Liver (tissue), 3 donors: Measurements from ENCODE around the gene CDR2.

Source experiments
- CTCF ChIP-seq: fragments of 150-350 bp; IDR thresholded peaks from 2 replicates; pipeline ENCODE4 v1.5.1; 2017; ENCODE audit warnings: improper control_type of control experiment, low read depth, low read length; ENCODE audit not compliant: missing input control
- EGR1 ChIP-seq, 2 donors: IDR thresholded peaks; 2 replicates each; pipeline ENCODE4 v1.6.1; 2016 to 2018; ENCODE audit warnings: antibody characterized with exemption in 2 of 2, low read depth in 2 of 2
- MAX ChIP-seq: IDR thresholded peaks from 2 replicates; pipeline ENCODE4 v1.6.1; 2016; ENCODE audit warnings: antibody characterized with exemption
- donor health status: healthy.
- donor health status: healthy.

- TF ChIP-seq MAX (no peak), CTCF (no peak), EGR1 (IDR thresholded peaks at IDR 0.05; ENCODE audit: low read depth in 2 of 2) (no peak)
Measured at GRCh38 chr16:22327446-22327775, 47.0 kb downstream of the CDR2 start.
